Astrocyte of the spinal cord (primary cell): ENCODE measurements around the gene EGFR.

Experiments used
- DNase-seq: peaks from one replicate; pipeline ENCODE4 v3.0.0; 2011; ENCODE audit warnings: low read depth, low spot score
- H3K4me3 ChIP-seq: 2 replicates; pipeline ENCODE4 v1.5.1; 2011; ENCODE audit warnings: low read depth, mild to moderate bottlenecking, low read length, moderate library complexity
- CTCF ChIP-seq: IDR thresholded peaks from 2 replicates; pipeline ENCODE4 v1.5.1; 2012; ENCODE audit warnings: low read depth, mild to moderate bottlenecking, low read length, inconsistent platforms
- in situ Hi-C: cut with HindIII; loops from 2 replicates; pipeline ENCODE4 v1.10.0; 2017; ENCODE audit warnings: low sequenced_read_pairs

Gene EGFR

GRCh38 chr7:54985426-54986330 is 33.1 kb upstream of the EGFR start:
- H3K4me3 ChIP-seq, result no peak overlapping the region
- peak; percentile 50 for DNase-seq
- in situ Hi-C loops, result no loop called here
- no peak for TF ChIP-seq CTCF

DNA sequence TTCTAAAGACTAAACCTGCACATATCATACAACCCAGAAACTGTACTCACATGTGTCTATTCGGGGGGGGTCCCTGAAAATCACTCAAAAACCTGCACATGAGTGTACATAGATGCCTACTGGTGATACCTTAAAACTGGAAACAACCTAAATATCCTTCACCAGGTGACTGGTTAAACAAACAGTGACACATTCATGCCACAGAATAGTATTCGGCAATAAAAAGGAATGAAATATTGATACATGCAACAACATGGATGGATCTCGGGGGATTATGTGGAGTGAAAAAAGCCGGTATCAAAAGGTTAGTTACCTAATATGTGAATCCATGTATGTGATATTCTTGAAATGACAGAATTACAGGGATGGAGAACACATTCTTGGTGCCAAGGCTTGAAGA is 32.1 kb upstream of the EGFR start:
- in situ Hi-C loops, result no loop called here

GRCh38 chr7:54987772-54988171 is 31.0 kb upstream of the EGFR start:
- no peak for TF ChIP-seq CTCF
- in situ Hi-C loops, result no loop called here
- DNase-seq, result no peak
- no peak overlapping the region for H3K4me3 ChIP-seq

More for the DNA sequence above, 32.1 kb upstream of the EGFR start:
- TF ChIP-seq CTCF, result no peak
- no peak for DNase-seq
- no peak overlapping the region for H3K4me3 ChIP-seq

DNA sequence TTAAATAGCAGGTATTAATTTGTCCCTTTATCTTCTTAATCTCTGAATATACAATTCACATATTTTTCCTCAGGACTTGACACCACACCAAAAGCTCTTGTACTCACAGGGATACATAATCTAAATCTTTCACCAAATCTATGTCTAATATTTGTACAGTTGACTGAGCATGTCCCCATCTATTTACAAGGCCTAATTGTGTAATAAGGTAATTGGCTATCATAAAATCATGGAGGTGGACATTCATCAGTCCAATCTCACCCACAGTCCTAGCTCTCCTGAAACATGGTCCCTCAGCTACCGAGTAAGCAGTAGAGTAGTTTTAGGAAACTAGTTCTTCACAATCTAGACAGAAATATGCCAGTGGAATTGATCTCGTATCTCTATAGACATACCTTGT is 30.3 kb upstream of the EGFR start:
- in situ Hi-C loops, result no loop called here
- TF ChIP-seq CTCF, result no peak
- no peak overlapping the region for H3K4me3 ChIP-seq
- DNase-seq, result no peak

DNA sequence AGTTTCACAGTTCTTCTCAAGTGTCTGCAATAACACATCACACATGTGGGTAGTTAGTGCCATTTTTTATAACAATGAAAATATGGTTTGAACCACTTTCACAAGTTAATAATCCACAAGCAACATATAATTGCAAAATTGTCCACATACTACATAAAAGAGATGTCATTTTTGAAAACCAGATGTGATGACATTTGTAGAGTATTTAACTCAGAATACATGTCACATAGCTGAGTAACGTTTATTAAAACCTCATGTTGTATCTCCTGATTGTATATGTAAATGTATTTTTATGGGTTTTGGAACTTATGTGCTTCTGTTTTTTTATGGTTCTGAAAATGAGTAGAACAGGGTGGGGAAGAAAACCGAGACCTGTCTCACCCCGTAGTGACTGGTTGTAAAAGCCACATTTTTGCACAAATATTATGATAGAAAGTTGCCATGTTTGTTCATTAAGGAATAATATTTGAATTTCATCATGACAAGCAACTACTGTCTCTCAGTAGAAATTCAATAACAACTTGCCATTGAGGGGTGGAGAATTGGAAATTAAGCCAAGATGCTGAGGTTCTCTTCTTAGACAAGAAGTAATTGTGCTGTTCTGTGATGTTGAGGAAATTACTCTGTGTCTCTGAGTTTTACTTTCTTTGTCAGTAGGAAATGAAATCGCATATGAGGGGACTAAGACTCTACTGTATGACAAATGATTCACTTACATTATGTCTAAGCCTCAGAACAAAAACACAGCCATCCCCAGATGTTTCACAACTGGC is 29.2 kb upstream of the EGFR start:
- DNase-seq, result no peak
- no peak for TF ChIP-seq CTCF
- H3K4me3 ChIP-seq, result no peak overlapping the region
- in situ Hi-C loops, result no loop called here

GRCh38 chr7:54991341-54991740 is 27.5 kb upstream of the EGFR start:
- H3K4me3 ChIP-seq, result no peak overlapping the region
- in situ Hi-C loops, result no loop called here
- TF ChIP-seq CTCF, result no peak
- no peak for DNase-seq
